ENCODE measurements around the gene TMEM179B. TPM values are rescaled to one million over a fixed set of nuclear protein-coding genes. Genes with fewer than 3 reads are reported as not detected.

The TMEM179B gene
- total and polyA plus RNA-seq, 2 of the 13 experiments (the other 11 are each of a cell fraction or from before 2014, with no cell fraction given) = 24.8 to 25.7 TPM

- TF ChIP-seq, protein P1, sequence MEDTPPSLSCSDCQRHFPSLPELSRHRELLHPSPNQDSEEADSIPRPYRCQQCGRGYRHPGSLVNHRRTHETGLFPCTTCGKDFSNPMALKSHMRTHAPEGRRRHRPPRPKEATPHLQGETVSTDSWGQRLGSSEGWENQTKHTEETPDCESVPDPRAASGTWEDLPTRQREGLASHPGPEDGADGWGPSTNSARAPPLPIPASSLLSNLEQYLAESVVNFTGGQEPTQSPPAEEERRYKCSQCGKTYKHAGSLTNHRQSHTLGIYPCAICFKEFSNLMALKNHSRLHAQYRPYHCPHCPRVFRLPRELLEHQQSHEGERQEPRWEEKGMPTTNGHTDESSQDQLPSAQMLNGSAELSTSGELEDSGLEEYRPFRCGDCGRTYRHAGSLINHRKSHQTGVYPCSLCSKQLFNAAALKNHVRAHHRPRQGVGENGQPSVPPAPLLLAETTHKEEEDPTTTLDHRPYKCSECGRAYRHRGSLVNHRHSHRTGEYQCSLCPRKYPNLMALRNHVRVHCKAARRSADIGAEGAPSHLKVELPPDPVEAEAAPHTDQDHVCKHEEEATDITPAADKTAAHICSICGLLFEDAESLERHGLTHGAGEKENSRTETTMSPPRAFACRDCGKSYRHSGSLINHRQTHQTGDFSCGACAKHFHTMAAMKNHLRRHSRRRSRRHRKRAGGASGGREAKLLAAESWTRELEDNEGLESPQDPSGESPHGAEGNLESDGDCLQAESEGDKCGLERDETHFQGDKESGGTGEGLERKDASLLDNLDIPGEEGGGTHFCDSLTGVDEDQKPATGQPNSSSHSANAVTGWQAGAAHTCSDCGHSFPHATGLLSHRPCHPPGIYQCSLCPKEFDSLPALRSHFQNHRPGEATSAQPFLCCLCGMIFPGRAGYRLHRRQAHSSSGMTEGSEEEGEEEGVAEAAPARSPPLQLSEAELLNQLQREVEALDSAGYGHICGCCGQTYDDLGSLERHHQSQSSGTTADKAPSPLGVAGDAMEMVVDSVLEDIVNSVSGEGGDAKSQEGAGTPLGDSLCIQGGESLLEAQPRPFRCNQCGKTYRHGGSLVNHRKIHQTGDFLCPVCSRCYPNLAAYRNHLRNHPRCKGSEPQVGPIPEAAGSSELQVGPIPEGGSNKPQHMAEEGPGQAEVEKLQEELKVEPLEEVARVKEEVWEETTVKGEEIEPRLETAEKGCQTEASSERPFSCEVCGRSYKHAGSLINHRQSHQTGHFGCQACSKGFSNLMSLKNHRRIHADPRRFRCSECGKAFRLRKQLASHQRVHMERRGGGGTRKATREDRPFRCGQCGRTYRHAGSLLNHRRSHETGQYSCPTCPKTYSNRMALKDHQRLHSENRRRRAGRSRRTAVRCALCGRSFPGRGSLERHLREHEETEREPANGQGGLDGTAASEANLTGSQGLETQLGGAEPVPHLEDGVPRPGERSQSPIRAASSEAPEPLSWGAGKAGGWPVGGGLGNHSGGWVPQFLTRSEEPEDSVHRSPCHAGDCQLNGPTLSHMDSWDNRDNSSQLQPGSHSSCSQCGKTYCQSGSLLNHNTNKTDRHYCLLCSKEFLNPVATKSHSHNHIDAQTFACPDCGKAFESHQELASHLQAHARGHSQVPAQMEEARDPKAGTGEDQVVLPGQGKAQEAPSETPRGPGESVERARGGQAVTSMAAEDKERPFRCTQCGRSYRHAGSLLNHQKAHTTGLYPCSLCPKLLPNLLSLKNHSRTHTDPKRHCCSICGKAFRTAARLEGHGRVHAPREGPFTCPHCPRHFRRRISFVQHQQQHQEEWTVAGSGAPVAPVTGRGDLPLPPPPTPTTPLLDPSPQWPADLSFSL (CRISPR knock-in tag; IDR thresholded peaks at IDR 0.05) = no peak
- TF ChIP-seq, protein P2, sequence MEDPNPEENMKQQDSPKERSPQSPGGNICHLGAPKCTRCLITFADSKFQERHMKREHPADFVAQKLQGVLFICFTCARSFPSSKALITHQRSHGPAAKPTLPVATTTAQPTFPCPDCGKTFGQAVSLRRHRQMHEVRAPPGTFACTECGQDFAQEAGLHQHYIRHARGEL (CRISPR knock-in tag; IDR thresholded peaks at IDR 0.05) = peak; percentile 54; the same call in 1 of the 2 replicates
- TF ChIP-seq EED (CRISPR knock-in tag; IDR thresholded peaks at IDR 0.05) = 0 out of 2 replicates have a peak, but pooled peaks have one; percentile 46
- TF ChIP-seq NFRKB (IDR thresholded peaks at IDR 0.05) = no peak
- TF ChIP-seq ZSCAN30 (CRISPR knock-in tag; IDR thresholded peaks at IDR 0.05) = no peak
- TF ChIP-seq ZNF317 (CRISPR knock-in tag; IDR thresholded peaks at IDR 0.05) = peak; percentile 57; the same call in 1 of the 2 replicates
- no peak for TF ChIP-seq TRIM24 (CRISPR knock-in tag; IDR thresholded peaks at IDR 0.05)
- TF ChIP-seq MIER3 (CRISPR knock-in tag; IDR thresholded peaks at IDR 0.05; ENCODE audit: borderline replicate concordance) = peak; percentile 73; the same call in 1 of the 2 replicates
- TF ChIP-seq BCL3 (CRISPR knock-in tag; IDR thresholded peaks at IDR 0.05) = peak; percentile 92
- no peak for TF ChIP-seq CBX1 (IDR thresholded peaks at IDR 0.05; ENCODE audit: low read depth)
- no peak for TF ChIP-seq MEIS1 (CRISPR knock-in tag; IDR thresholded peaks at IDR 0.05; ENCODE audit: borderline replicate concordance)
- TF ChIP-seq PRPF4 (IDR thresholded peaks at IDR 0.05; ENCODE audit: low read depth, low read length, poor library complexity, severe bottlenecking) = no peak
- peak; percentile 66; the same call in 1 of the 2 replicates for TF ChIP-seq CCDC6 (CRISPR knock-in tag; IDR thresholded peaks at IDR 0.05)
- no peak for TF ChIP-seq HOXA5 (CRISPR knock-in tag; IDR thresholded peaks at IDR 0.05)
- no peak for TF ChIP-seq ZNF766 (CRISPR knock-in tag; IDR thresholded peaks at IDR 0.05; ENCODE audit: borderline replicate concordance)
- no peak for TF ChIP-seq ZNF615 (CRISPR knock-in tag; IDR thresholded peaks at IDR 0.05; ENCODE audit: borderline replicate concordance)
- 0 out of 2 replicates have a peak, but pooled peaks have one; percentile 68 for TF ChIP-seq GLI4 (CRISPR knock-in tag; IDR thresholded peaks at IDR 0.05; ENCODE audit: borderline replicate concordance)
- TF ChIP-seq U2AF1 (optimal IDR thresholded peaks at IDR 0.05; ENCODE audit: low read depth, low read length) = no peak
- no peak for TF ChIP-seq ZNF777 (CRISPR knock-in tag; IDR thresholded peaks at IDR 0.05)
- TF ChIP-seq ZNF44 (CRISPR knock-in tag; IDR thresholded peaks at IDR 0.05) = 0 out of 2 replicates have a peak, but pooled peaks have one; percentile 72
- peak; percentile 63; the same call in 1 of the 2 replicates for TF ChIP-seq POLR2AphosphoS2 (IDR thresholded peaks at IDR 0.05; ENCODE audit: low read depth, low read length)
- TF ChIP-seq FOXK2 (IDR thresholded peaks at IDR 0.05) = no peak
- no peak for TF ChIP-seq PHF5A (CRISPR knock-in tag; IDR thresholded peaks at IDR 0.05; ENCODE audit: low read depth, unreplicated experiment)
- no peak for TF ChIP-seq ZNF550 (CRISPR knock-in tag; IDR thresholded peaks at IDR 0.05; ENCODE audit: borderline replicate concordance)
Measured at GRCh38 chr11:62791501-62792201, 4.4 kb downstream of the TMEM179B start, which contains the start of gene TMEM223 (continued).
